Smooth muscle cell of trachea (primary cell): Measurements from ENCODE around the gene ACR. TPM values are rescaled to one million over a fixed set of nuclear protein-coding genes. Genes with fewer than 3 reads are reported as not detected.

Experiments
- total RNA-seq: library from RNA; depleted of rRNA; stranded (reverse); fragments of >200 nt; gene quantifications from 2 replicates; pipeline ENCODE4 v1.2.1, GENCODE V29; 2014

Gene ACR
- not detected in 2 replicates for total RNA-seq

GRCh38 chr22:50737728-50738648 is at the start of gene ACR:
Gene ACR, plus strand, starts transcription at chr22:50738204. Its CDS starts 32 bp downstream, at chr22:50738236.

DNA sequence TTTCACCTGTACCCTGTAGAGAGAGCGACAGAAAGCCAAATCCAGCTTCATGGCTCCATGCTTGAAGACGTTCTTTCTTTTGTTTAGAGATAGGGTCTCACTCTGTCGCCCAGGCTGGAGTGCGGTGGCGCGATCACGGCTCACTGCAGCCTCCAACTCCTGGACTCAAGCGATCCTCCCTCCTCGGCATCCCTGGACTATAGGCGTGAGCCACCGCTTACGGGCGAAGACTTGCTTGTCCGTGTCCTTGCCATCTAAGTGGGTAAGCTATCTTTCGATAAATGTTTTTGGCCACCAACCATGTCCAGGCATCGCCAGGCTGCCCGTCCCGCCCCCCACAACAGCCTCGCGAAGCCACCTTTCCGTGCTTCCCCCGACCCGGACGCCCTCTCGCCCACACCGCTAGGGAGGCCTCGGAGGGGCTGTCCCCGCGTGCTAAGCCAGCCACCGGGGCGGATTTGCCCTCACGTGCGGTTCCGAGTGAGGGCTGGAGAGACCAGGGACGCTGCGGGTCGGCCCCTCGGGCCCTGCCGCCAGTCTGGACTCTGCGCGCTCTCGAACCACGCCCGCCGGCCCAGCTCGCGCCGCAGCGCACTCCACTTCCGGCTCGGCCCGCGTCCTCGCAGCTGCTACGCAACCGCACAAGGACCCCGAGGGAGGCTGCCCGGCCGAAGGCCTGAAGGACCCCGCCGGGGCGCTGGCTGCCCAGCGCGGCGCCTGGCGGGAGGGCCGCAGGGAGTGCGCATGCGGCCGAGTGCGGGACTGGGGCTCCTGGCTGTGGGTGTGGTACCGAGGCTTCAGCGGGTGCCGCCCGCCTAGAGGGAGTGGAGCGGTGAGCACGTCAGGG is 45.3 kb downstream of the ACR start, which contains the start of gene RABL2B:
Gene RABL2B, minus strand, starts transcription at position 604 of the 847 bp plus-strand sequence. CDS start 1,342 bp downstream, outside the sequence.

Other genes with a start within 250 kb of the ACR start
- 57.9 and 68.3 TPM in 2 replicates for gene LMF2, start 230.5 kb upstream of the ACR start, total RNA-seq
- 29.3 and 46.0 TPM in 2 replicates for gene NCAPH2, start 230.0 kb upstream of the ACR start, total RNA-seq
- 4.1 and 4.6 TPM in 2 replicates for gene SCO2, start 212.6 kb upstream of the ACR start, total RNA-seq
- 20.4 and 45.8 TPM in 2 replicates for gene TYMP, start 208.2 kb upstream of the ACR start, total RNA-seq
- gene KLHDC7B, start 192.3 kb upstream of the ACR start, total RNA-seq: 0.15 and 0.33 TPM in 2 replicates
- not detected in 2 replicates for gene SYCE3, start 175.3 kb upstream of the ACR start, total RNA-seq
- 3.6 and 3.8 TPM in 2 replicates for gene CPT1B, start 159.8 kb upstream of the ACR start, total RNA-seq
- 29.4 and 33.9 TPM in 2 replicates for gene CHKB, start 155.4 kb upstream of the ACR start, total RNA-seq
- gene MAPK8IP2, start 137.4 kb upstream of the ACR start, total RNA-seq: 0.29 and 0.50 TPM in 2 replicates
- 17.7 and 51.1 TPM in 2 replicates for gene ARSA, start 110.1 kb upstream of the ACR start, total RNA-seq
- gene SHANK3, start 65.4 kb upstream of the ACR start, total RNA-seq: 0.29 and 1.5 TPM in 2 replicates
- 11.1 and 14.1 TPM in 2 replicates for gene RABL2B, start 45.4 kb downstream of the ACR start, total RNA-seq